ENCODE measurements around the gene HS3ST4. TPM values are rescaled to one million over a fixed set of nuclear protein-coding genes. Genes with fewer than 3 reads are reported as not detected.
"Not testable (repeated sequence)": the region's sequence is repeated elsewhere in the genome, so short reads cannot be mapped to it uniquely, and the experiment has no call there.

The HS3ST4 gene
- total RNA-seq, 4 donors from 2014 or later: not detected

- Histone ChIP-seq H3K4me3 (no peak overlapping the region), H3K27me3 (no peaks in the 10 kb centered on the region), H3K4me1 (no peaks in the 10 kb centered on the region), H3K9me3 (peaks cover 0 to 9% (median 0%) of the 10 kb centered on the region in 4 donors), H3K36me3 (no peaks in the 10 kb centered on the region), H3K27ac (no peak overlapping the region)
- DNase-seq: no peak
- no peak for TF ChIP-seq POLR2A (IDR thresholded peaks at IDR 0.05)
- no peak for TF ChIP-seq CTCF (IDR thresholded peaks at IDR 0.05)
Measured at GRCh38 chr16:26019381-26020242, 327.9 kb downstream of the HS3ST4 start.

- no peaks in the 10 kb centered on the region for H3K36me3 ChIP-seq
- H3K4me1 ChIP-seq: no peaks in the 10 kb centered on the region
- no peak overlapping the region for H3K4me3 ChIP-seq
- DNase-seq: no peak
- no peaks in the 10 kb centered on the region for H3K9me3 ChIP-seq
- H3K27me3 ChIP-seq: no peaks in the 10 kb centered on the region
- H3K27ac ChIP-seq: no peak overlapping the region
- TF ChIP-seq CTCF (IDR thresholded peaks at IDR 0.05): no peak
- TF ChIP-seq POLR2A (IDR thresholded peaks at IDR 0.05): no peak
Measured at GRCh38 chr16:26026709-26027450, 335.1 kb downstream of the HS3ST4 start.

- no peak overlapping the region for H3K4me3 ChIP-seq
- H3K4me1 ChIP-seq: no peaks in the 10 kb centered on the region
- TF ChIP-seq POLR2A (IDR thresholded peaks at IDR 0.05) (no peak), CTCF (IDR thresholded peaks at IDR 0.05) (no peak)
- no peaks in the 10 kb centered on the region for H3K27me3 ChIP-seq
- no peaks in the 10 kb centered on the region for H3K36me3 ChIP-seq
- DNase-seq: no peak
- H3K9me3 ChIP-seq: no peaks in the 10 kb centered on the region
- H3K27ac ChIP-seq: no peak overlapping the region
Measured at GRCh38 chr16:26031286-26031685, 339.5 kb downstream of the HS3ST4 start.

GRCh38 chr16:26032661-26033060 lies 340.9 kb downstream of the HS3ST4 start:
- H3K9me3 ChIP-seq, DNase-seq, H3K36me3 ChIP-seq, H3K27ac ChIP-seq, H3K4me3 ChIP-seq, H3K4me1 ChIP-seq, H3K27me3 ChIP-seq: not testable (repeated sequence)

- TF ChIP-seq POLR2A (IDR thresholded peaks at IDR 0.05): no peak
- TF ChIP-seq CTCF (IDR thresholded peaks at IDR 0.05): no peak
- H3K27ac ChIP-seq: no peak overlapping the region
- DNase-seq: no peak
- H3K9me3 ChIP-seq: no peaks in the 10 kb centered on the region
- H3K36me3 ChIP-seq: no peaks in the 10 kb centered on the region
- H3K27me3 ChIP-seq: no peaks in the 10 kb centered on the region
- H3K4me1 ChIP-seq: no peaks in the 10 kb centered on the region
- H3K4me3 ChIP-seq: no peak overlapping the region
Measured at GRCh38 chr16:26041952-26042668, 350.4 kb downstream of the HS3ST4 start.
